Tibial nerve (tissue), 4 donors: Measurements from ENCODE around the gene TAAR5. TPM values are rescaled to one million over a fixed set of nuclear protein-coding genes. Genes with fewer than 3 reads are reported as not detected.
"Not testable (repeated sequence)": the region's sequence is repeated elsewhere in the genome, so short reads cannot be mapped to it uniquely, and the experiment has no call there.

Experiments used
- DNase-seq, 2 donors: peaks; one replicate each; pipeline ENCODE4 v3.0.0-alpha.2; 2019; ENCODE audit warnings: low spot score in 2 of 2
- H3K27ac ChIP-seq, 4 donors: fragments of 200-600 bp; sonication (generic) in 3 of 4; one replicate each; pipeline ENCODE4 v1.5.1; 2017 to 2019; ENCODE audit warnings: mild to moderate bottlenecking in 1 of 4
- H3K27me3 ChIP-seq, 2 donors: fragments of 200-600 bp; sonication (generic) in 1 of 2; one replicate each; pipeline versions ENCODE4 v1.5.1 to v1.6.0; 2017 to 2019
- H3K36me3 ChIP-seq, 3 donors: fragments of 200-600 bp; sonication (generic); one replicate each; pipeline ENCODE4 v1.5.1; 2018 to 2019
- H3K4me1 ChIP-seq, 4 donors: fragments of 200-600 bp; sonication (generic) in 3 of 4; one replicate each; pipeline ENCODE4 v1.5.1; 2017 to 2019
- H3K4me3 ChIP-seq, 4 donors: fragments of 200-600 bp; sonication (generic) in 3 of 4; one replicate each; pipeline ENCODE4 v1.5.1; 2017 to 2019; ENCODE audit warnings: mild to moderate bottlenecking in 1 of 4, moderate library complexity in 1 of 4
- H3K9me3 ChIP-seq, 4 donors: fragments of 200-600 bp; sonication (generic) in 3 of 4; one replicate each; pipeline ENCODE4 v1.5.1; 2017 to 2019
- CTCF ChIP-seq, 5 experiments: fragments of 200-600 bp in 3 of 5; fragments of 450-650 bp in 2 of 5; sonication (generic) in 3 of 5; IDR thresholded peaks; one replicate each; pipeline ENCODE4 v1.5.1; 2016 to 2019; ENCODE audit warnings: antibody characterized with exemption in 5 of 5, mild to moderate bottlenecking in 3 of 5, moderate library complexity in 2 of 5
- EP300 ChIP-seq, 2 donors: sonication (generic); formaldehyde crosslinking; IDR thresholded peaks; one replicate each; pipeline ENCODE4 v1.6.1; 2017; ENCODE audit warnings: antibody characterized with exemption in 2 of 2, mild to moderate bottlenecking in 1 of 2
- POLR2A ChIP-seq, 2 donors: fragments of 450-650 bp; IDR thresholded peaks; one replicate each; pipeline ENCODE4 v1.6.1; 2017; ENCODE audit warnings: antibody characterized with exemption in 2 of 2, mild to moderate bottlenecking in 2 of 2, moderate library complexity in 2 of 2
- WGBS, 2 donors: methylation state at CpG; one replicate each; pipeline ENCODE4 v1.1.5; 2018; 5-methylcytosine and 5-hydroxymethylcytosine counted together
- total RNA-seq, 4 donors: library from RNA; depleted of rRNA; stranded (reverse); fragments of >200 nt; gene quantifications; one replicate each; pipeline ENCODE4 v1.1.0, GENCODE V29; 2016

TAAR5 gene
- total RNA-seq, 4 donors from 2014 or later: not detected

DNA sequence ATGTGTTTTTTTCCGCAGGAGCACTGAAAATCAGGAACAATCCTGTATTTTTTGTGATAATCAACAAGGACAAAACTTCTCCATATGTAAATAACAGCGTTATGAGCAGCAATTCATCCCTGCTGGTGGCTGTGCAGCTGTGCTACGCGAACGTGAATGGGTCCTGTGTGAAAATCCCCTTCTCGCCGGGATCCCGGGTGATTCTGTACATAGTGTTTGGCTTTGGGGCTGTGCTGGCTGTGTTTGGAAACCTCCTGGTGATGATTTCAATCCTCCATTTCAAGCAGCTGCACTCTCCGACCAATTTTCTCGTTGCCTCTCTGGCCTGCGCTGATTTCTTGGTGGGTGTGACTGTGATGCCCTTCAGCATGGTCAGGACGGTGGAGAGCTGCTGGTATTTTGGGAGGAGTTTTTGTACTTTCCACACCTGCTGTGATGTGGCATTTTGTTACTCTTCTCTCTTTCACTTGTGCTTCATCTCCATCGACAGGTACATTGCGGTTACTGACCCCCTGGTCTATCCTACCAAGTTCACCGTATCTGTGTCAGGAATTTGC is 19.2 kb downstream of the TAAR5 start, which contains the start of gene TAAR6:
TSS of gene TAAR6 (plus strand) at position 102 of the 557 bp plus-strand sequence. CDS start at position 102, 0 bp downstream.
- no peaks in the 10 kb centered on the region for H3K27me3 ChIP-seq
- H3K27ac ChIP-seq: no peak within 1 kb of the TSS
- DNase-seq: no peak
- WGBS, 2 donors: 69 to 70% methylated on average over 15 of the region's 15 CpGs
- no peak for TF ChIP-seq EP300 (IDR thresholded peaks at IDR 0.05)
- TF ChIP-seq POLR2A (IDR thresholded peaks at IDR 0.05): no peak
- no peak for TF ChIP-seq CTCF (IDR thresholded peaks at IDR 0.05)
- no peaks in the 10 kb centered on the region for H3K9me3 ChIP-seq
- no peak within 1 kb of the TSS for H3K4me3 ChIP-seq
- no peaks in the 10 kb centered on the region for H3K36me3 ChIP-seq
- no peaks in the 10 kb centered on the region for H3K4me1 ChIP-seq

DNA sequence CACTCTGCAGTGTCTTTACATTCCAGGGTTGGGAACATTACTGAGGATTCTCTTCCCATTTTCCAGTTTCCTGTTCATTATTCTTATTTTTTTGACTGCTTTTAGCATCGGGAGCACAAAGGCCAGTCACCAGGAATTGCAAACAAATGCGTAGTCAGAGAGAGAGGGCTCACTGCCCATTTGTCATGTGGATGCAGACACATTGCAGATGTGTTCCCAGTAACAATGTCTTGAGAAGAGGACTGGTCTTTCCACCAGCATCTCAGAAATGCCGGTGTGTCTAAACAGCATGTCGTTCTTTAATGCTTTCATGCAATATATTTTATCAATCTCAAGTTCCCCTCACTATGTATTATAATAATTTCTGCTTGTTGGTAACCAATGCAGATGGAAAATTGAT is 20.4 kb downstream of the TAAR5 start:
- H3K36me3 ChIP-seq: no peaks in the 10 kb centered on the region
- H3K9me3 ChIP-seq: no peaks in the 10 kb centered on the region
- DNase-seq: no peak
- 48 to 49% methylated on average over 4 of the region's 4 CpGs for WGBS, 2 donors
- H3K4me3 ChIP-seq: no peak overlapping the region
- H3K27ac ChIP-seq: no peak overlapping the region
- no peaks in the 10 kb centered on the region for H3K4me1 ChIP-seq
- no peaks in the 10 kb centered on the region for H3K27me3 ChIP-seq
- TF ChIP-seq CTCF (IDR thresholded peaks at IDR 0.05): no peak
- no peak for TF ChIP-seq POLR2A (IDR thresholded peaks at IDR 0.05)
- no peak for TF ChIP-seq EP300 (IDR thresholded peaks at IDR 0.05)

DNA sequence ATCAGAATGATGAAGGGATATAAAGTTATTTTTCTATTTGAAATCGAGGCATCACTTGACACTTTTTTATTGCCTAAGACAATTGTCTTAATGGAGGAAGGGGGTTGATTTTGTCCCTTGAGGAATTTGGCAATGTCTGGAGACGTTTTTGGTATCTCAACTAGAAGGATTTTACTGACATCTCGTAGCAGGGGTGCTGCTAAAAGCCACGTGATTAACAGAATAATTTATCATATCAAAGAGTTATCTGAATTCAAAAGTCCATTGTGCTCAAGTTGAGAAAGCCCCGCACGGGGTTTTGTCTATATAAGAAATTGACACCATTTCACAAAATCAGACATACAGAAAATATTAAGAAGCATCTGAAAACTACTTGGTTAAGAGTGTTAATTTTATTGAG is 20.9 kb downstream of the TAAR5 start:
- no peak for DNase-seq
- TF ChIP-seq POLR2A (IDR thresholded peaks at IDR 0.05) (no peak), CTCF (IDR thresholded peaks at IDR 0.05) (no peak)
- Histone ChIP-seq H3K4me1 (no peaks in the 10 kb centered on the region), H3K27me3 (no peaks in the 10 kb centered on the region), H3K27ac (no peak overlapping the region), H3K9me3 (no peaks in the 10 kb centered on the region), H3K36me3 (no peaks in the 10 kb centered on the region), H3K4me3 (no peak overlapping the region)
- 42 to 52% methylated on average over 6 of the region's 6 CpGs for WGBS, 2 donors

DNA sequence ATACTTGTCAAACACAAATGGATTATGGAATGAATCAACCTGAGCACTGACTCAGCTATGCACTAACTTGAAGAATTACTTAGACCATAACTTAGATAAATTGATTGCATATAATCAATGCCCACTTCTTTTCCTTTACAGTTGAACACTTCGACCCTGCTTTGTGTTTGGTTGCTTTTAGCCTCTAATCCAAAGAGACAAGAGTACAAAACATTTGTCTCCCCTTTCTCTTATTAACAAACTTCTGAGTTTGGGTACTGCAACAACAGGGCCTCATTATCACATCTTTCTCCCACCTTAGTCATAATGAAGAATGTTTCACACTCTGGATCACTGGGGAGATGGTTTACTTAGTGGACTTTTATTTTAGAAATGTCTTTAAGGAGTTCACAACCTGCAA is 22.0 kb downstream of the TAAR5 start:
- H3K9me3 ChIP-seq: no peaks in the 10 kb centered on the region
- no peaks in the 10 kb centered on the region for H3K27me3 ChIP-seq
- H3K4me1 ChIP-seq: no peaks in the 10 kb centered on the region
- TF ChIP-seq POLR2A (IDR thresholded peaks at IDR 0.05) (no peak), CTCF (IDR thresholded peaks at IDR 0.05) (no peak), EP300 (IDR thresholded peaks at IDR 0.05) (no peak)
- no peak overlapping the region for H3K4me3 ChIP-seq
- WGBS, 2 donors: 75 to 77% methylated on average over 1 of the region's 1 CpG
- no peak for DNase-seq
- no peak overlapping the region for H3K27ac ChIP-seq
- H3K36me3 ChIP-seq: no peaks in the 10 kb centered on the region

DNA sequence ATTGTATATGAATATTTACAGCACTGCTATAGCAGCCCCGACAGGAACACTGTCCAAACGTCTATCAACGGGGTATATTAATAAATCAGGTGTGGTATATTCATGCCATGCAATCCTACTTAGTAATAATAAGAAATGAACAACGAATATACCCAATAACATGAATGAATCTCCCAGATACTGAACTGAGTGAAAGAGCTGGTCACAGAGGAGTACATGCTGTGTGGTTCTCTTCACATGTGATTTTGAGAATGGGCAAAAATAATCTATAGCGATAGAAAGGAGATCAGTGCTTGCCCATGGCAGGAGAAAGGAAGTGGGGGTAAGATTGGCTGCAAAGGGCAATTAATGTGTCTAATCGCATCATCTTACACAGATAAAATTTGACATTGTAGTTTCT is 23.1 kb downstream of the TAAR5 start:
- Histone ChIP-seq H3K27ac (no peak overlapping the region), H3K27me3 (no peaks in the 10 kb centered on the region), H3K4me3 (no peak overlapping the region), H3K36me3 (no peaks in the 10 kb centered on the region), H3K4me1 (no peaks in the 10 kb centered on the region), H3K9me3 (no peaks in the 10 kb centered on the region)
- WGBS, 2 donors: 89 to 90% methylated on average over 6 of the region's 6 CpGs
- no peak for DNase-seq
- TF ChIP-seq POLR2A (IDR thresholded peaks at IDR 0.05): no peak
- TF ChIP-seq CTCF (IDR thresholded peaks at IDR 0.05): no peak
- TF ChIP-seq EP300 (IDR thresholded peaks at IDR 0.05): no peak

GRCh38 chr6:132560087-132560486 is 29.5 kb downstream of the TAAR5 start:
- H3K4me3 ChIP-seq, DNase-seq, H3K36me3 ChIP-seq, H3K27me3 ChIP-seq, H3K4me1 ChIP-seq, H3K27ac ChIP-seq, H3K9me3 ChIP-seq: not testable (repeated sequence)
- 71 to 72% methylated on average over 3 of the region's 3 CpGs for WGBS, 2 donors
